ENCODE measurements around the gene TSPAN7. TPM values are rescaled to one million over a fixed set of nuclear protein-coding genes. Genes with fewer than 3 reads are reported as not detected.

TSPAN7 gene
- total RNA-seq, 6 experiments from 2014 or later, result not detected

- no peaks in the 10 kb centered on the region for H3K36me3 Mint-ChIP-seq (ENCODE audit: low read depth)
- H3K27me3 Mint-ChIP-seq (ENCODE audit: insufficient read depth), result peaks cover 3% of the 10 kb centered on the region; the same call in 1 of the 2 replicates
- no peaks in the 10 kb centered on the region for H3K4me1 Mint-ChIP-seq (ENCODE audit: low read depth)
- H3K9me3 Mint-ChIP-seq, result no peaks in the 10 kb centered on the region
- DNase-seq, result no peak
- H3K27ac Mint-ChIP-seq, result no peak overlapping the region
- no peak overlapping the region for H3K4me3 Mint-ChIP-seq
- TF ChIP-seq CTCF (IDR thresholded peaks at IDR 0.05), result no peak
These were observed 120.8 kb downstream of the TSPAN7 start for GRCh38 chrX:38682095-38682494.

- TF ChIP-seq CTCF (IDR thresholded peaks at IDR 0.05), result no peak
- no peaks in the 10 kb centered on the region for H3K36me3 Mint-ChIP-seq (ENCODE audit: low read depth)
- H3K4me1 Mint-ChIP-seq (ENCODE audit: low read depth), result no peaks in the 10 kb centered on the region
- no peak overlapping the region for H3K27ac Mint-ChIP-seq
- no peak for DNase-seq
- H3K4me3 Mint-ChIP-seq, result no peak overlapping the region
- H3K27me3 Mint-ChIP-seq (ENCODE audit: insufficient read depth), result peaks cover 2% of the 10 kb centered on the region; the same call in 1 of the 2 replicates
- no peaks in the 10 kb centered on the region for H3K9me3 Mint-ChIP-seq
These were observed 131.6 kb downstream of the TSPAN7 start for GRCh38 chrX:38692961-38693360.

DNA sequence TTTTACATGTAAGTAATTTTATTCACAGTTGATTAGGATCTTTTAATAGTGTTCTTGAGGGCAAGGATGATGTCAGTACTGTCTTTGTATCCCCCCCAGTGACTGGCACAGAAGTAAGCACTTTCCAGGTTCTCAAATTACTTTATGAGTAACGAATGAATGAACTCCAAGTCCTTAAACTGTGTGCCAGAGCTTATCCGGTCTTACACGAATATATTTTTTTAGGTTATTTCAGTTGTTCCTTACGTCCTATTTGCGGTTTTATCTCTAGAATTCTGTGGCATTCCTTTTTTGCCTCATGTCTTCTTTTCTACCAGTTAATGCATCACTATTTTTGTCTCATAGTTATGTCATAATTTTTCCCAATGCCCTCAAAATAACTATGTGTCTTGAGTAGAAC is 133.1 kb downstream of the TSPAN7 start:
- Mint-ChIP-seq H3K4me1 (ENCODE audit: low read depth) (no peaks in the 10 kb centered on the region), H3K4me3 (no peak overlapping the region), H3K36me3 (ENCODE audit: low read depth) (no peaks in the 10 kb centered on the region), H3K9me3 (no peaks in the 10 kb centered on the region), H3K27me3 (ENCODE audit: insufficient read depth) (peaks cover 2% of the 10 kb centered on the region; the same call in 1 of the 2 replicates), H3K27ac (no peak overlapping the region)
- TF ChIP-seq CTCF (IDR thresholded peaks at IDR 0.05), result no peak
- DNase-seq, result no peak

DNA sequence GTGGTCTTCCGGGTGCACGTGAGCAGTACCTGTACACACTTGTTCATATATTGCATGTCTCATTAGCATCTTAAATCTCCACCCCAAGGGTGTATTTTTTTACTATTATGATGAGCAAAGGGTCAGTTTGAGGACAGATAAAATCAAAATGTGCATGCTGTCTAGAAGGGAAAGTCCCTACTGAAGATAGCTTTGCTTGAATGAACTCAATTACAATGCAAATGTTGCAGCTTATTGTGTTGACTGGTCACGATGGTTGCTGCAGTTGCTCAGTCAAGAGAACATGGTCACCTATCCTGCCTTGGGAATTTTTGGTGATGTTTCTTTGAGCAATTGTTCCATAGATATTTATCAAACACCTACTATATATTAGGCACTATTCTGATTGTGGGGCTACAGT is 136.1 kb downstream of the TSPAN7 start:
- TF ChIP-seq CTCF (IDR thresholded peaks at IDR 0.05), result no peak
- no peaks in the 10 kb centered on the region; the same call in 1 of the 2 replicates for H3K27me3 Mint-ChIP-seq (ENCODE audit: insufficient read depth)
- H3K9me3 Mint-ChIP-seq, result no peaks in the 10 kb centered on the region
- H3K4me1 Mint-ChIP-seq (ENCODE audit: low read depth), result no peaks in the 10 kb centered on the region
- H3K27ac Mint-ChIP-seq, result no peak overlapping the region
- H3K36me3 Mint-ChIP-seq (ENCODE audit: low read depth), result no peaks in the 10 kb centered on the region
- DNase-seq, result no peak
- H3K4me3 Mint-ChIP-seq, result no peak overlapping the region

DNA sequence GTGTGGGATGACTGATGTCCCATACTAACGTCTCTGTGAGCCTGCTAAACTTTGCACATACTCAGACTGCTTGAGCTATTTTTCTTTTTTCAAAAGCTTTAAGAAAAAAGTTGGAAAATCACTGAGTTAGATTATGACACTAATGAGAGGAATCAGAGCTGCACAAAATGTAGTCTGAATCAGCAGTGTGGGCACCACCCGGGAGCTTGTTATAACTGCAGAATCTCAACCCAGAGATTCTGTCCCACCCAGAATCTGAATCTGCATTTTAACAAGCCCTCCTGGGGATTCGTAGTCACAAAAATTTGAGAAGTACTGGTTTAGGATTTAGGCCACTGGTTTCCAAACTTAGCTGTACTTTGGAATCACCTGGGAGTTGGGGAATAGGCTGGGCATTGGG is 137.8 kb downstream of the TSPAN7 start:
- Mint-ChIP-seq H3K4me3 (no peak overlapping the region), H3K36me3 (ENCODE audit: low read depth) (no peaks in the 10 kb centered on the region)
- TF ChIP-seq CTCF (IDR thresholded peaks at IDR 0.05), result no peak

DNA sequence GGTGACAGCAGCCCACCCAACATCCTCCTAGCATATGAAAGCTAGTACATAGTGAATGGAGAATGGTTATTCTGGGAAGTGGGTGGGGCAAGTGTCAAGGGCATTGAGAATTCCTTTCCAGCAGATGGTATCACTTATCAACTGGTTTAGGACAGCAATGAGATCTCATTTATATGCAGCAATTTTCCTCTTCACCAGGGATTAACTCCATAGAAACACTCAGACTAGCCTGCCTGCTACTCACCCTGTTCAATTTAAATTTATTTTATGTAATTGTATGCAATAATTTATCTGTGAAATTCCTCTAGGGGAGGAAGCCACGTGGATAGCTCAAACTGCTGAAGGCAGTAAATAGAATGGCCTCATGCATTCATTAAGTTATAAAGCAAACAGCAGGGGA is 138.4 kb downstream of the TSPAN7 start:
- Mint-ChIP-seq H3K27ac (no peak overlapping the region), H3K36me3 (ENCODE audit: low read depth) (no peaks in the 10 kb centered on the region), H3K4me3 (no peak overlapping the region), H3K27me3 (ENCODE audit: insufficient read depth) (no peaks in the 10 kb centered on the region; the same call in 1 of the 2 replicates), H3K9me3 (no peaks in the 10 kb centered on the region), H3K4me1 (ENCODE audit: low read depth) (no peaks in the 10 kb centered on the region)
- DNase-seq, result no peak
- no peak for TF ChIP-seq CTCF (IDR thresholded peaks at IDR 0.05)

More for the DNA sequence above, 137.8 kb downstream of the TSPAN7 start:
- no peaks in the 10 kb centered on the region for H3K9me3 Mint-ChIP-seq
- H3K27me3 Mint-ChIP-seq (ENCODE audit: insufficient read depth), result no peaks in the 10 kb centered on the region; the same call in 1 of the 2 replicates
- H3K4me1 Mint-ChIP-seq (ENCODE audit: low read depth), result no peaks in the 10 kb centered on the region
- DNase-seq, result no peak
- H3K27ac Mint-ChIP-seq, result no peak overlapping the region
